GM12878 (cell line): ENCODE measurements around the gene NDUFV2. TPM values are rescaled to one million over a fixed set of nuclear protein-coding genes. Genes with fewer than 3 reads are reported as not detected.

Source experiments
- BHLHE40 ChIP-seq, 2 experiments: fragments of 450-650 bp in 1 of 2; IDR thresholded peaks; 2 replicates each; pipeline ENCODE4 v1.6.1; 2011 to 2017; ENCODE audit warnings: low read depth in 2 of 2, borderline replicate concordance in 1 of 2, improper control_type of control experiment in 1 of 2, low read length in 1 of 2, mild to moderate bottlenecking in 1 of 2
- CBX5 ChIP-seq: sonication (generic); IDR thresholded peaks from 2 replicates; pipeline ENCODE4 v1.6.1; 2016; ENCODE audit warnings: low read depth, moderate library complexity, mild to moderate bottlenecking, inconsistent platforms
- CHD4 ChIP-seq: fragments of 200-600 bp; sonication (generic); IDR thresholded peaks from 2 replicates; pipeline ENCODE4 v1.6.1; 2016; ENCODE audit warnings: mild to moderate bottlenecking
- E2F4 ChIP-seq: IDR thresholded peaks from 2 replicates; pipeline ENCODE4 v1.6.1; 2012; ENCODE audit warnings: low read depth, low read length, improper control_type of control experiment
- IKZF1 ChIP-seq: fragments of 450-650 bp; conservative IDR thresholded peaks from 2 replicates; pipeline ENCODE4 v1.6.1; 2017; ENCODE audit warnings: antibody characterized with exemption, mild to moderate bottlenecking
- KDM1A ChIP-seq: fragments of 200-600 bp; sonication (generic); IDR thresholded peaks from 2 replicates; pipeline ENCODE4 v1.6.1; 2016; ENCODE audit warnings: borderline replicate concordance
- NBN ChIP-seq: fragments of 450-650 bp; IDR thresholded peaks from 2 replicates; pipeline ENCODE4 v1.6.1; 2016
- NFIC ChIP-seq: IDR thresholded peaks from 2 replicates; pipeline ENCODE4 v1.6.1; 2012; ENCODE audit warnings: low read depth, mild to moderate bottlenecking, inconsistent platforms, low read length, moderate library complexity
- NFXL1 ChIP-seq: fragments of 450-650 bp; IDR thresholded peaks from 2 replicates; pipeline ENCODE4 v1.6.1; 2017; ENCODE audit warnings: antibody characterized with exemption, mild to moderate bottlenecking, borderline replicate concordance
- NFYA ChIP-seq: IDR thresholded peaks from 2 replicates; pipeline ENCODE4 v1.6.1; 2011; ENCODE audit warnings: low read depth, mild to moderate bottlenecking, low read length, improper control_type of control experiment, borderline replicate concordance
- POLR2A ChIP-seq: IDR thresholded peaks from 2 replicates; pipeline ENCODE4 v1.6.1; 2011; ENCODE audit warnings: low read depth, mild to moderate bottlenecking, low read length
- RAD21 ChIP-seq: IDR thresholded peaks from 2 replicates; pipeline ENCODE4 v1.6.1; 2011; ENCODE audit warnings: mild to moderate bottlenecking, low read depth, low read length, moderate library complexity; ENCODE audit not compliant: insufficient read depth
- RFX5 ChIP-seq: IDR thresholded peaks from 2 replicates; pipeline ENCODE4 v1.6.1; 2011; ENCODE audit warnings: low read depth, low read length, improper control_type of control experiment
- SMAD5 ChIP-seq: IDR thresholded peaks from 2 replicates; pipeline ENCODE4 v1.6.1; 2016; ENCODE audit warnings: antibody characterized with exemption, low read depth
- SMARCA5 ChIP-seq: fragments of 450-650 bp; IDR thresholded peaks from 2 replicates; pipeline ENCODE4 v1.6.1; 2017; ENCODE audit warnings: mild to moderate bottlenecking
- USF2 ChIP-seq: IDR thresholded peaks from 2 replicates; pipeline ENCODE4 v1.6.1; 2011; ENCODE audit warnings: low read depth, low read length, improper control_type of control experiment, borderline replicate concordance
- ZNF207 ChIP-seq: fragments of 450-650 bp; IDR thresholded peaks from 2 replicates; pipeline ENCODE4 v1.6.1; 2014; ENCODE audit warnings: antibody characterized with exemption, mild to moderate bottlenecking, borderline replicate concordance
- ZNF274 ChIP-seq: IDR thresholded peaks from one replicate; pipeline ENCODE4 v1.8.0; 2011; ENCODE audit not compliant: insufficient read length, insufficient read depth
- polyA plus RNA-seq, 11 experiments: library from polyadenylated mRNA; depleted of rRNA in 4 of 11; unstranded in 6 of 11; stranded (reverse) in 5 of 11; fragments of >200 nt; fragmentation: Nextera tagmentation in 4 of 11; fragmentation: Illumina TruSeq in 1 of 11; extraction: Ambion mirVana in 4 of 11; extraction: Trizol in 1 of 11; gene quantifications; 1 replicate in 1 of 11; 2 replicates in 10 of 11; pipeline versions ENCODE4 v1.2.1 to v1.2.3, GENCODE V29; 2011 to 2016; ENCODE audit warnings: inconsistent platforms in 2 of 11, missing spikeins in 2 of 11, low read depth in 1 of 11
- total RNA-seq, 4 experiments: library from RNA; depleted of rRNA in 3 of 4; stranded (reverse); fragments of >200 nt in 3 of 4; fragmentation: Illumina TruSeq in 1 of 4; extraction: Trizol in 1 of 4; gene quantifications; 2 replicates each; pipeline versions ENCODE4 v1.2.1 to v1.2.3, GENCODE V29; 2013 to 2021
- TF ChIP-seq, protein P1 (sequence below): IDR thresholded peaks from 2 replicates; pipeline ENCODE4 v1.6.1; 2011; ENCODE audit warnings: mild to moderate bottlenecking, low read depth, low read length, moderate library complexity; ENCODE audit not compliant: insufficient replicate concordance
- TF ChIP-seq, protein P2 (sequence below): IDR thresholded peaks from 2 replicates; pipeline ENCODE4 v1.6.1; 2012; ENCODE audit warnings: low read depth, low read length, improper control_type of control experiment
- TF ChIP-seq, protein P3 (sequence below): fragments of 450-650 bp; IDR thresholded peaks from 2 replicates; pipeline ENCODE4 v1.6.1; 2017; ENCODE audit warnings: borderline replicate concordance
- TF ChIP-seq, protein P4 (sequence below): fragments of 450-650 bp; IDR thresholded peaks from 2 replicates; pipeline ENCODE4 v1.6.1; 2017; ENCODE audit warnings: mild to moderate bottlenecking, moderate library complexity

The NDUFV2 gene
- total and polyA plus RNA-seq, 10 of the 15 experiments (the other 5 are each of a cell fraction or from before 2014, with no cell fraction given), result 236 to 590 (median 321) TPM

DNA sequence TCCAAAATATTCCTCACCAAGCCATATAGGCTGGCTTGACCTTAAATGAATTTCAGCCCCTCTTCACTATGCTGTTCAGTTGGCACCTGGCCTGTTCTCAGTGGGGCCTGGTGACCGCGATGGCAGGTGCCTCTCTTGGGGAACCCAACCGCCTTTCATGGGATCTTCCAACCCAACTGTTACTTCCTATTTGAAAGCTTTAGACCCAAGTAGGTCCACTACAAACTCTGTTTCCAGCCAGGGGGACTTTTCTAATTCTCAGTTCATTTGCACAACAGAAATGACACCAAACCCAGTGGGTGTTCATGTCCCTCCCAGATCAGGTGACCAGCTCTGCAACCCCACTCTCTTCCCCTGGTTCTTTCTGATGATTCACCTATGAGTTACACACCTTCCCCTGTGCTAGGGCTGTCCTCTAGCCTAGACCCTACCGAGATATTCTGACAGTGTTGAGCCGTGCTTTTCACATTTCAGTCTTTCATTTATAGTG is 35.6 kb upstream of the NDUFV2 start (continued):
- TF ChIP-seq KDM1A, result no peak
- no peak for TF ChIP-seq NFYA
- no peak for TF ChIP-seq E2F4
- no peak for TF ChIP-seq SMAD5
- TF ChIP-seq, protein P1, sequence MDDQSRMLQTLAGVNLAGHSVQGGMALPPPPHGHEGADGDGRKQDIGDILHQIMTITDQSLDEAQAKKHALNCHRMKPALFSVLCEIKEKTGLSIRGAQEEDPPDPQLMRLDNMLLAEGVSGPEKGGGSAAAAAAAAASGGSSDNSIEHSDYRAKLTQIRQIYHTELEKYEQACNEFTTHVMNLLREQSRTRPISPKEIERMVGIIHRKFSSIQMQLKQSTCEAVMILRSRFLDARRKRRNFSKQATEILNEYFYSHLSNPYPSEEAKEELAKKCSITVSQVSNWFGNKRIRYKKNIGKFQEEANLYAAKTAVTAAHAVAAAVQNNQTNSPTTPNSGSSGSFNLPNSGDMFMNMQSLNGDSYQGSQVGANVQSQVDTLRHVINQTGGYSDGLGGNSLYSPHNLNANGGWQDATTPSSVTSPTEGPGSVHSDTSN, result no peak
- TF ChIP-seq, protein P2, sequence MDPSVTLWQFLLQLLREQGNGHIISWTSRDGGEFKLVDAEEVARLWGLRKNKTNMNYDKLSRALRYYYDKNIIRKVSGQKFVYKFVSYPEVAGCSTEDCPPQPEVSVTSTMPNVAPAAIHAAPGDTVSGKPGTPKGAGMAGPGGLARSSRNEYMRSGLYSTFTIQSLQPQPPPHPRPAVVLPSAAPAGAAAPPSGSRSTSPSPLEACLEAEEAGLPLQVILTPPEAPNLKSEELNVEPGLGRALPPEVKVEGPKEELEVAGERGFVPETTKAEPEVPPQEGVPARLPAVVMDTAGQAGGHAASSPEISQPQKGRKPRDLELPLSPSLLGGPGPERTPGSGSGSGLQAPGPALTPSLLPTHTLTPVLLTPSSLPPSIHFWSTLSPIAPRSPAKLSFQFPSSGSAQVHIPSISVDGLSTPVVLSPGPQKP, result no peak
- TF ChIP-seq RFX5, result no peak
- peak; percentile 72; the same call in 1 of the 2 replicates for TF ChIP-seq NBN
- peak; percentile 23 for TF ChIP-seq POLR2A
- TF ChIP-seq RAD21, result no peak
- TF ChIP-seq, protein P3, sequence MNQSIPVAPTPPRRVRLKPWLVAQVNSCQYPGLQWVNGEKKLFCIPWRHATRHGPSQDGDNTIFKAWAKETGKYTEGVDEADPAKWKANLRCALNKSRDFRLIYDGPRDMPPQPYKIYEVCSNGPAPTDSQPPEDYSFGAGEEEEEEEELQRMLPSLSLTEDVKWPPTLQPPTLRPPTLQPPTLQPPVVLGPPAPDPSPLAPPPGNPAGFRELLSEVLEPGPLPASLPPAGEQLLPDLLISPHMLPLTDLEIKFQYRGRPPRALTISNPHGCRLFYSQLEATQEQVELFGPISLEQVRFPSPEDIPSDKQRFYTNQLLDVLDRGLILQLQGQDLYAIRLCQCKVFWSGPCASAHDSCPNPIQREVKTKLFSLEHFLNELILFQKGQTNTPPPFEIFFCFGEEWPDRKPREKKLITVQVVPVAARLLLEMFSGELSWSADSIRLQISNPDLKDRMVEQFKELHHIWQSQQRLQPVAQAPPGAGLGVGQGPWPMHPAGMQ, result no peak
- TF ChIP-seq, protein P4, sequence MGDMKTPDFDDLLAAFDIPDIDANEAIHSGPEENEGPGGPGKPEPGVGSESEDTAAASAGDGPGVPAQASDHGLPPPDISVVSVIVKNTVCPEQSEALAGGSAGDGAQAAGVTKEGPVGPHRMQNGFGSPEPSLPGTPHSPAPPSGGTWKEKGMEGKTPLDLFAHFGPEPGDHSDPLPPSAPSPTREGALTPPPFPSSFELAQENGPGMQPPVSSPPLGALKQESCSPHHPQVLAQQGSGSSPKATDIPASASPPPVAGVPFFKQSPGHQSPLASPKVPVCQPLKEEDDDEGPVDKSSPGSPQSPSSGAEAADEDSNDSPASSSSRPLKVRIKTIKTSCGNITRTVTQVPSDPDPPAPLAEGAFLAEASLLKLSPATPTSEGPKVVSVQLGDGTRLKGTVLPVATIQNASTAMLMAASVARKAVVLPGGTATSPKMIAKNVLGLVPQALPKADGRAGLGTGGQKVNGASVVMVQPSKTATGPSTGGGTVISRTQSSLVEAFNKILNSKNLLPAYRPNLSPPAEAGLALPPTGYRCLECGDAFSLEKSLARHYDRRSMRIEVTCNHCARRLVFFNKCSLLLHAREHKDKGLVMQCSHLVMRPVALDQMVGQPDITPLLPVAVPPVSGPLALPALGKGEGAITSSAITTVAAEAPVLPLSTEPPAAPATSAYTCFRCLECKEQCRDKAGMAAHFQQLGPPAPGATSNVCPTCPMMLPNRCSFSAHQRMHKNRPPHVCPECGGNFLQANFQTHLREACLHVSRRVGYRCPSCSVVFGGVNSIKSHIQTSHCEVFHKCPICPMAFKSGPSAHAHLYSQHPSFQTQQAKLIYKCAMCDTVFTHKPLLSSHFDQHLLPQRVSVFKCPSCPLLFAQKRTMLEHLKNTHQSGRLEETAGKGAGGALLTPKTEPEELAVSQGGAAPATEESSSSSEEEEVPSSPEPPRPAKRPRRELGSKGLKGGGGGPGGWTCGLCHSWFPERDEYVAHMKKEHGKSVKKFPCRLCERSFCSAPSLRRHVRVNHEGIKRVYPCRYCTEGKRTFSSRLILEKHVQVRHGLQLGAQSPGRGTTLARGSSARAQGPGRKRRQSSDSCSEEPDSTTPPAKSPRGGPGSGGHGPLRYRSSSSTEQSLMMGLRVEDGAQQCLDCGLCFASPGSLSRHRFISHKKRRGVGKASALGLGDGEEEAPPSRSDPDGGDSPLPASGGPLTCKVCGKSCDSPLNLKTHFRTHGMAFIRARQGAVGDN, result no peak
- TF ChIP-seq USF2, result peak; percentile 53; the same call in 1 of the 2 replicates
- no peak for TF ChIP-seq ZNF274
- peak; percentile 97 to 98 for TF ChIP-seq BHLHE40 (IDR thresholded peaks at IDR 0.05; ENCODE audit: borderline replicate concordance in 1 of 2, low read depth in 2 of 2, low read length in 1 of 2)
- TF ChIP-seq IKZF1, result peak; percentile 96
- no peak for TF ChIP-seq SMARCA5
- 0 out of 2 replicates have a peak, but pooled peaks have one; percentile 63 for TF ChIP-seq CBX5
- TF ChIP-seq NFIC, result peak; percentile 95
- no peak for TF ChIP-seq CHD4
- TF ChIP-seq ZNF207, result no peak
- no peak for TF ChIP-seq NFXL1
